Suppressor macrophage (primary cell): ENCODE measurements around the gene ZNF768.
"Not testable (repeated sequence)": the region's sequence is repeated elsewhere in the genome, so short reads cannot be mapped to it uniquely, and the experiment has no call there.

ENCODE experiments used
- DNase-seq, 4 experiments: peaks; one replicate each; pipeline ENCODE4 v3.0.0-alpha.2; 2020 to 2022

The ZNF768 gene

GRCh38 chr16:30509081-30509765 lies 17.1 kb downstream of the ZNF768 start:
- no peak for DNase-seq

- DNase-seq: no peak
These were observed 22.7 kb downstream of the ZNF768 start for GRCh38 chr16:30503403-30504296.

- no peak for DNase-seq
These were observed 27.1 kb downstream of the ZNF768 start for GRCh38 chr16:30499284-30499683.

GRCh38 chr16:30494709-30495108 lies 31.7 kb downstream of the ZNF768 start:
- no peak for DNase-seq

GRCh38 chr16:30493941-30494488 lies 32.4 kb downstream of the ZNF768 start:
- DNase-seq: no peak

- DNase-seq: peak; percentile 61 to 81 (median 61)
These were observed 34.5 kb downstream of the ZNF768 start for GRCh38 chr16:30491744-30492308.

GRCh38 chr16:30491229-30491628 lies 35.1 kb downstream of the ZNF768 start:
- DNase-seq: no peak

GRCh38 chr16:30490210-30490609 lies 36.2 kb downstream of the ZNF768 start:
- no peak for DNase-seq

GRCh38 chr16:30488764-30489605 lies 37.4 kb downstream of the ZNF768 start:
- DNase-seq: peak; percentile 48 to 75 (median 65)

GRCh38 chr16:30485818-30486436 lies 40.4 kb downstream of the ZNF768 start:
- no peak for DNase-seq

GRCh38 chr16:30484887-30485286 lies 41.5 kb downstream of the ZNF768 start:
- DNase-seq: no peak

GRCh38 chr16:30482366-30482765 lies 44.0 kb downstream of the ZNF768 start:
- DNase-seq: no peak

- peak in 3 of 4 experiments; percentile 30 to 54 (median 35) for DNase-seq
These were observed 45.0 kb downstream of the ZNF768 start for GRCh38 chr16:30481381-30481780.

GRCh38 chr16:30478766-30479478 lies 47.4 kb downstream of the ZNF768 start:
- DNase-seq: peak in 3 of 4 experiments; percentile 50 to 64 (median 53)

GRCh38 chr16:30477773-30478172 lies 48.6 kb downstream of the ZNF768 start:
- not testable (repeated sequence) for DNase-seq

- DNase-seq: no peak
These were observed 49.4 kb downstream of the ZNF768 start for GRCh38 chr16:30476991-30477390.

GRCh38 chr16:30474684-30475083 lies 51.7 kb downstream of the ZNF768 start:
- DNase-seq: no peak

GRCh38 chr16:30474074-30474452 lies 52.3 kb downstream of the ZNF768 start:
- DNase-seq: no peak
